Measurements from ENCODE around the gene B4GALNT4.

B4GALNT4 gene

DNA sequence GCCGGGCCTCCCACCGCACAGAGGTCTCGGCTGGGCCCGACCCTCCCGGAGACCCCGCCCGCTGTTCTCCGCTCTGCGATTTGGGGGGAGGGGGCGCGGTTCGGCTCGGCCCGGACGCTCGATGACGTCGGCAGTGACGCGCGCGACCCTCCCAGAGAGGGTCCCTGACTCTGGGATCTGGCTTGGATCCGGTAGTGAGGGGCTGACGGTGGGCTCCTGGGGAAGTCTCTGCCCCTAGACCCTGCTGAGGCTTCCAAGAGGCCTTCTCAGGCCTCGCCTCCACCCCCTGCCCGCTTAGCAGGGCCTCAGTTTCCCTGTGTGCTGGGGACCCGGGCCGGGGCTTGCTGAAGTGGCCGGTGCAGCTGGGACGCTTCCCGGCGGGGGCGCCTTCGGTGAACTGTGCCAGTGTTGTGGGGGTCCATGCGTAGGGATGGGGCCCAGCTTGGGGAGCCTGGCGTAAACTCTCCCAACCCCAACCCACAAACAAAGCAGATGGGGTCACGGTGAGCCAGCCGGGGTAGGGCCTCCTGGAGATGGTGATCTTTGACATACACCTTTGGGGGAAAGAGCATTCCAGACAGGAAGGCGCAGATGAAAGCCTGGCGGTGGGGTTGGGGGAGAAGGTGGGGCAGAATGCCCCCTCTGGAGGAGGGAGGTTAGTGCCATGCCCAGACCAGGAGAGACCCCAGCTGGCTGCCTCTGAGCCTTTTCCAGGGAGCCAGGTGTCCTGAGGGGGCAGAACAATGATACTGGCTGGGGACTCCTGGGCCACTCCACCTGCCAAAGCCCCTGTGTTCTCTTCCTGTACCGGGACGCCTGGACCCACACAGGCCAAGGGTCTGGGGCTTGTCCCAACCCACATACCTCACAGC, 1.0 kb downstream of the B4GALNT4 start:
- ChIA-PET CTCF (interaction anchor here (1.1 kb wide), 1 partner anchor 78 kb away, joined by 4 read pairs; no protein-coding TSS in a partner anchor), POLR2A (ENCODE audit: low non-redundant PET) (interaction anchor here (0.6 kb wide), 1 partner anchor 23 kb away, joined by 3 read pairs; the partner anchor contains the start of gene PKP3)
- peak overlapping the region; percentile 69 for H3K27ac ChIP-seq
- DNase-seq (ENCODE audit: low spot score): no peak
- TF ChIP-seq, protein P1, sequence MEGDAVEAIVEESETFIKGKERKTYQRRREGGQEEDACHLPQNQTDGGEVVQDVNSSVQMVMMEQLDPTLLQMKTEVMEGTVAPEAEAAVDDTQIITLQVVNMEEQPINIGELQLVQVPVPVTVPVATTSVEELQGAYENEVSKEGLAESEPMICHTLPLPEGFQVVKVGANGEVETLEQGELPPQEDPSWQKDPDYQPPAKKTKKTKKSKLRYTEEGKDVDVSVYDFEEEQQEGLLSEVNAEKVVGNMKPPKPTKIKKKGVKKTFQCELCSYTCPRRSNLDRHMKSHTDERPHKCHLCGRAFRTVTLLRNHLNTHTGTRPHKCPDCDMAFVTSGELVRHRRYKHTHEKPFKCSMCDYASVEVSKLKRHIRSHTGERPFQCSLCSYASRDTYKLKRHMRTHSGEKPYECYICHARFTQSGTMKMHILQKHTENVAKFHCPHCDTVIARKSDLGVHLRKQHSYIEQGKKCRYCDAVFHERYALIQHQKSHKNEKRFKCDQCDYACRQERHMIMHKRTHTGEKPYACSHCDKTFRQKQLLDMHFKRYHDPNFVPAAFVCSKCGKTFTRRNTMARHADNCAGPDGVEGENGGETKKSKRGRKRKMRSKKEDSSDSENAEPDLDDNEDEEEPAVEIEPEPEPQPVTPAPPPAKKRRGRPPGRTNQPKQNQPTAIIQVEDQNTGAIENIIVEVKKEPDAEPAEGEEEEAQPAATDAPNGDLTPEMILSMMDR (conservative IDR thresholded peaks at IDR 0.05; ENCODE audit: low read depth): no peak

- CTCF ChIA-PET: interaction anchor here (1.1 kb wide), 1 partner anchor 78 kb away, joined by 4 read pairs; no protein-coding TSS in a partner anchor
- H3K27ac ChIP-seq: peak overlapping the region; percentile 69
- DNase-seq (ENCODE audit: low spot score): no peak
- TF ChIP-seq, protein P1 (conservative IDR thresholded peaks at IDR 0.05; ENCODE audit: low read depth): no peak
- POLR2A ChIA-PET (ENCODE audit: low non-redundant PET): no interaction called here
Observed at GRCh38 chr11:371051-371450, 1.8 kb downstream of the B4GALNT4 start.

DNA sequence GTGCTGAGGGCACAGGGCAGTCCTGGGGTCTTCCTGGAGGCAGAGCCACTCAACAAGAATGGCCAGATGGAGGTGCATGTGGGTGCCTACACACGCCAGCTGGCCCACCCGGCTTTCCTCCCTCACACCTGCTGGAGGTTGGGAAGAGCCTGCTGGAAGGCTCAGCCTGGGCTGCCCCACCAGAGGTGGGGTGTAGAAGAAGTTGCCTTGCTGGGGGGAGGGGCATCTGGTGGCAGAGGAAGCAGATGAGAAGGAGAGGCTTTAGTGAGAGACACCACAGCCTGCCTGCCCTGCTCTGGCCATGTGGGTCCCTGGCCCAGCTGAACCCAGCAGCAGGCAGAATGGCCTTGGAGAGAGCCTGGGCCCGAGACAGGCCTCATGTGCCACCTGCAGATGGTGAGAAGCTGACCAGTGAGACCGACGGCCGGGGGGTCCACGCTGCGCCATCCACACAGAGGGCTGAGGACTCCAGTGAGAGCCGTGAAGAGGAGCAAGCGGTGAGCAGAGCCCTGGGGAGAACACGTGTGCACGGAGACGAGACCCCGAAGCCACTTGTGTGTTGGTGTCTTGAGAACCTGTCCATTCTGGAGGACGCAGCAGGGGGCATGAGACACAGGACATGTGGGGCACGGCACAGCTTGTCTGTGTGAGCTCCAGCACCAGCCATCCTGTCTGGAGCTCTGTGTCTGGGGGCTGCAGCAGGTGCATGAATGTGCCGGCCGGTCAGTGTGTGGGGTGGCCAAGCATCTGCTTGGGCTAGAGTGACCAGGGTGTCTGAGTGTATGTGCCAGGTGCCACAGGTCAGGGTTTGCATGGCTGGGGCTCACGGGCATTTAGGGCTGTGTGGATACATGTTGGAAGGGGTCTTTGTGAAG, 2.7 kb downstream of the B4GALNT4 start:
- TF ChIP-seq, protein P1 (conservative IDR thresholded peaks at IDR 0.05; ENCODE audit: low read depth): no peak
- H3K27ac ChIP-seq: peak overlapping the region; percentile 69
- ChIA-PET CTCF (no interaction called here), POLR2A (ENCODE audit: low non-redundant PET) (interaction anchor here (0.6 kb wide), 1 partner anchor 39 kb away, joined by 4 read pairs; no protein-coding TSS in a partner anchor)
- DNase-seq (ENCODE audit: low spot score): no peak

GRCh38 chr11:372809-373715, 3.8 kb downstream of the B4GALNT4 start:
- H3K27ac ChIP-seq: 0 out of 2 replicates have a peak overlapping the region, but pooled peaks have one; percentile 53
- DNase-seq (ENCODE audit: low spot score): no peak
- CTCF ChIA-PET: no interaction called here
- POLR2A ChIA-PET (ENCODE audit: low non-redundant PET): no interaction called here
- TF ChIP-seq, protein P1 (conservative IDR thresholded peaks at IDR 0.05; ENCODE audit: low read depth): no peak

DNA sequence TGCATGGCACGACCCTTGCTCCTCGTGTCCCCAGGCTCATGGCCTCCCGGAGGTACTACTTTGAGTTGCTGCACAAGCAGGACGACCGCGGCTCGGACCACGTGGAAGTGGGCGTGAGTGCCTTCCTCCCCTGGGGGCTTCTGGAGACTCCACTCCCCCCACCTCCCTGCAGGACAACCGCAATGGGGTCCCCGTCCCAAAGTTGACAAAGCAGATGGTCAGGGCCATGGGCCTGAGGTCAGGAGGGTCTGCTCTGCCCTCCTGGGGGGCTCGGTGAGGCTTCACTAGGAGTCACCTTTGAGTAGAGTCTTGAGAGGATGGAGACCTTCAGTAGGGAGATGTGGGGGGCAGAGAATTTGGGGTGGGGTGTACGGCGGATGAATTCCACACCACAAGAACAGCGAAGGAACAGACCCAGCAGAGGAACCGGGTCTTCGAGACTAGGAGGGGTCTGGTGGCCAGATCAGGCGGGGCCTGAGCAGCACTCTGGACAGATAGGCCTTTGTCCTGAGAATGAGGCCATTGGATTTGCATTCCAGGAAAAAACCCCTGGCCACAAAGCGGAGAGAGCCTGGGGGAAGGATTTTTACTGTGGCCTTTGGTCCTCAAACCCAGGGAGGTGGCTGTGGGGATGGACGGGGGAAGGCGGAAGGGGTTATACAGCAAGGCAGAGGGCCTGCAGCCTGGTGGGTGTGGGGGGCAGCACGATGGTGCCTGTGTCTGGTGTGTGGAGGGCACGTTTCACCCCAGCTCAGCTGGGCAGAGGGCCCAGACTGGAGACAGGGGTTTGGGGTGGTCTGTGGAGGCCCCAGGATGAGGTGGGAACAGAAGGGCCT, 4.6 kb downstream of the B4GALNT4 start:
- TF ChIP-seq, protein P1 (conservative IDR thresholded peaks at IDR 0.05; ENCODE audit: low read depth): no peak
- peak overlapping the region; percentile 53 for H3K27ac ChIP-seq
- ChIA-PET POLR2A (ENCODE audit: low non-redundant PET) (no interaction called here), CTCF (no interaction called here)
- DNase-seq (ENCODE audit: low spot score): no peak

Data from RWPE1 (cell line).